Activated CD4-positive, alpha-beta T cell treated with anti-CD3 and anti-CD28 coated beads, Interleukin-2, amount 50 U/mL, for 16 hours (primary cell): Measurements from ENCODE around the gene XPC.

Experiments used
- DNase-seq: peaks from one replicate; pipeline ENCODE4 v3.0.0-alpha.2; 2020

The XPC gene

DNA sequence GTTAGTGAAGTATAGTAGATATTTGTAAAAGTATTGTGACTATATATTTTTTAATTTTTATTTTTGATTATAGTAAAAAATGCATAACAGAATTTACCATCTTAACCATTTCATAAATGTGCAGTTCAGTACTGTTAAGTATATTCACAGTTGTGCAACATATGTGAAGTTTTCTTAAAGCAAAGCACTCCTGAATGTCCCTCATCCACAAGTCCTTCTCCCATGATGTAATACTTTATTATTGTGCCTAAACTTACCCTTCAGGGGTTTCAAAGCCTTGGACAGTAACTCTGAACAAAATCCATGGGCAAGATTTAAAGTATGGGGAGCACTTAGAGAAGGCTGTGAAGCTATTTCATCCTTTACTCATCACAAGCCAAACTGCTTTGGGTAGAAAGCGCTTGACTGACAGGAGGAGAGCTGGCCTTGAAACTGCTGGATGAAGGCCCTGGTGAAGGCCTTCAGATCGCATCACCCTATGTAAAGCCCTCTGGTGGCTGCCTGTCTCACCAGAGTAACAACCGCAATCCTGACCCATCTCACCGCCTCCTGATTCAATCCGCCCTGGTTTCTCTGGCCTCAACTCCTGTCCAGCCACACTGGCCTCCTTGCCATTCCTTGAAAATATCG, 28.3 kb upstream of the XPC start:
- DNase-seq: no peak

DNA sequence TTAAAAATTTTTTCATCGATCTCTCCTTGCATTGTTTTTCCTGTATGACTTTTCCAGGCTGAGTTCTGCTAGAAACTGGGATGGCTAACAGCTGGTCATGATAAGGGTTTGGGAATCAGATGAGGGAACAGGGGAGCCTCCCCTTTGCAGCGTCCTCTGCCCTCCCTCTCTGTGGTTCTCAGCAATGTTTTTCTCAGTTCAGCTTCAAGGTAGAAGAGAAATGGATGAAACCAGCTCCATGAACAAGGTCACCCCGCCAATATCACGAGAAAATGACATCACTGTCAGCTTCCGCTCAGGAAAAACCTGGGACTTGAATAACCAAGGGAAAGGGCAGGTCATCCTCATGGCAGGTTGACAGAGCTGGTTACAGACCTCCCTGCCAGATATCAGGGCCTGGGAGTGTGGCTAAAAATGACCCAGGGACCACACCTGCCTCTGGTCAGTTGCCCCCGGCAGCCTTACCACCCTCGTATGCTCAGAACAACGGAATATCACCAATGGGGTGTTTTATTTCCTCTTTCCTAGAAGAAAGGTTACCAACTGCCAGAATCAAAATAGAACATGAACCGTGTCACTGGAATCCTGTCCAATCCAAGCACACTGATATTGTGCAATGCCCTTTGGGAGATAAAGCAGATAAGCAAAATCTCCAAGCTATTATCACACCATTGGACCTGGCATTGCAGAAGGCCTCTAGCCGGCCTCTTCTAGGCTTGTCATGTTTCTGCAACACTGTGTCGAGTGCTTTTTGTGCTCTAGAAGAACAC, 26.3 kb upstream of the XPC start:
- no peak for DNase-seq

DNA sequence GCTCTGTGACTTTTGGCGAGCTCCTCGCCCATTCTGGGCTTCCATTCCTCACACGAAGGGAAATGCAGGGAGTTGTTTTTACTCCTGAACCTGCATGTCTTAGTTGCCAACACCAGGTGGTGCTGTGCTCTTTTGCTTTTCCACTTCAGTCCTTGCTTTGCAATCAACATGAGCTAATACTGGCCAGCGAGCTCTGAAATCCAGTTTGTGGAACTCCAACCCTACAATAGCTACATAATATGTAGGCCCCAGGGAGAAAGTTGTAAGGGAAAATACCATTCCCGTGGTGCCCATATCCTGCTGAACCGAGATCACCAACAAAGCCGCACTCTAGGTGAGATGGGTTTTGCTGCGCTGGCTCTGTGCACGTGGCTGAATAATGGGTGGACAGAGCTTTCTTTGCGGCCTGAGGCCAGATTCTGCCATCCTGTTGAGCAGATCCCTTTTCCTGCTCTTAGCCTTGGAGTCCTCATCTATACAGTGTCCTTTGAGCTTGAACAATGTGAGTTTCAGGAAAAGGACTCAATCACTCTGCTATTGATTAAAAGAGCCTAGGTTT, 25.2 kb upstream of the XPC start:
- peak; percentile 46 for DNase-seq

DNA sequence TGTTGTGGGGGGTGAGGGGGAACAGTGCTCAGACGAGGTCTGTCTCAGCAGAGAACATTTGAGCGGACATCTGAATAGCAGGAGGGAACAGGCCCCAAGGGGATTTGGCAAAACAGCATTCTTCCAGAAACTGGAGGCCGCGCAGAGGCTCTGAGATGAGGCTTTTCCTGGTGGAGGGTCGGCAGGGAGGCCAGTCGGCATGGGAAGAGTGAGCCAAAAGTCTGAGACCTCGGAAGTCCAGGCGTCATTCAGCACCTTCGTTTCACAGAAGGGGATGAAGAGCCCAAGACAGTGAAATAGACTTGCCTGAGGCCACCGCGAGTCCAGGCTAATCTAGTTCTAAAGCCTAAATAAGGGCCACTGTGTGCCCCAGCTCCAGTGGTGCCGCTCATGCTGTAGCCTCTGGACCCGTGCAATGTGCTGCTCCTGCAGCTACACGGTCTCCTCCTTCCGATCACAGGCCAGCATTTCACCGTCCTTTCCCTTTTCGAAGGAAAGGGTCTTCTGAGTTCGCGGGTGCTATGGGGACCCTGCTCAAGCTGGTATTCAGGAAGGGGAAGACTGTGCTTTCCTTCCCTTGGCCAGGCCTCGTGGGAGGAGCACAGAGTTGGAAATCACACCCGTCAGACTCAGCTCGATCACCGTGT, 24.6 kb upstream of the XPC start:
- DNase-seq: no peak

DNA sequence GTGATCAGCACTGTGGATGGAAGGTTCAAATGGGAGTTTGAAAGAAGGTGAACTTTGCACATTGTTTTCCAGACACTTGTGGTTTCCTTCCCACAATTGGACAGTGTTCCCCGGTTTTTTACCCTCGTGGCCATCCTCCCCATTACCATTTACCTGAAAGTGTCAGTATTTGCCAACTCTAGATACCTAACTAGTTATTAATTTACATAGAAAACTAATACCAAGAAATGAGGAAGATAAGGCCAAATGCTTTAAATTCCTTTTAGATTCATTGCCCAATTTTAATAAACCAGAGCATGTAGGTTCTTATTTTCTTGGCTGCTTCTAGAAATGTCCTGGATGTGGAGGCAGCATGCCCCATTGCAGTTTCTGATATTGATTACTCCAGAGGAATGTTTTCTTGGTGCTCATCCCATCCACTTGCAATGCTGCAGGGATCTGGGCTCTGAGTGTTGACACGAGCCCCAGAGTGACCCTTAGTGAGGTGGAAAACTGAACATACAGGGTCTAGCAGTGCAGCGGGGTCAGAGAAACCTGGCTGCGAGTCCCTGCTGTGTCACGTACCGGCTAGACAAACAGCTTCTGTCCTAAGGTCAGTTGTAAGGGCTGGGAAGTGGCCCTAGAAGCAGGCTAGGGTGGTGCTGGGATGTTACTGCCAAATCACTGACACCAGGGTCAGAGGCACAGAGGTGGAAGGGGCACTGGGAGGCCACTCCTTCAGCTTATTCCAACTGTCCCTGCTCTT, 23.7 kb upstream of the XPC start:
- no peak for DNase-seq

DNA sequence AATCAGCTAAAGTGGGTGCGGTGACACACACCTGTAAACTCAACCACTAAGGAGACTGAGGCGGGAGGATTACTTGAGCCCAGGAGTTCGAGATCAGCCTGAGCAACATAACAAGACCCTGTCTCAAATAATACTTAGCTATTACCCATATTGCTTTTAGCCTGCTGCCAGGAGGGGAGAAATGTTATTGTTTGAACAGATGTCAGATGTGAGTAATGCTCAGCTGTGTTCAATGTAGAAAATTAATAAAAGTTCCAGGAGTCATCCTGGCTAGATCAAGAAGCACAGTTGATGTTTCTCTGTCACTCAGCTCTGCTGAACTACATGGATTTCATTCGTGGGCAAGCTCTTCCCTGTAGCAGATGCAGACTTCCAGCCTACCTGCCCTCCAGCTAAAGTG, 22.4 kb upstream of the XPC start:
- no peak for DNase-seq

DNA sequence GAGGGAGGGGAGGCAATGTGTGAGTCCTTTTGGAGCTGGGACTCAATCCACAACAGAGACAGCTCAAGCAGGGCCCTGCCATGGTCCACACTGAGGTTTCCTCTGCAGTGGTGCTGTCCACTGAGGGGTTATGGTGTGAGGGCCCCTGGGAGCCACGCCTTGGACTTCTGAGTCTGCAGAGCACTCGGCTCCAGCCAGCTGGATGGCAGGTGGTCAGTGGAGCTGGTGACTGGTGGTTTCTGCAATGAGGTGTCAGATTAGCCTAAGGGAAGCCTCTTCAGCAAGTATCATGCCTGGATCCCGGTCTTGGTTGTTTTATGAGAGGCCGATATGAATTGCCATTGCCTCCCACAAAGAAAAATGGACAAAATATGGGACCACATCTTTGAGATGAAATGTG, 21.9 kb upstream of the XPC start:
- no peak for DNase-seq

DNA sequence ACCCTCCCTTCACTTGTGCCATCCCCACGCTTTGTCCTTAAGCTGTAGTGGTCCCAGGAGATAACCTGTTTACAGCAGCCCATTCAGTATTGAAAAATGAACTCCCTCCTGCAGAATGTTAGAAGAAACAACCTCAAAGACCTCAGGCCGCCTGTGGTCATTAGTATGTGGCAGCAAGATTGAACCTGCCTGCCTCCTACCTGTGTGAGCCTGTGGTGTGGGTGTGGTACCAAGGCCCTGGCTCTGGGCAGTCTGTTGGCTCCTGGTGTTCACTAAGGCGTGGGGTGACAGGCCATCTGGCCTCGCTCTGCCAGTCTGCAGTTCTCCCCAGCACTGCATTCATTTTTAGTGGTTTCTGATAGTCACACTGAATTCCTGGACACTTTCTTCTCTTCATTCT, 21.2 kb upstream of the XPC start:
- DNase-seq: no peak

DNA sequence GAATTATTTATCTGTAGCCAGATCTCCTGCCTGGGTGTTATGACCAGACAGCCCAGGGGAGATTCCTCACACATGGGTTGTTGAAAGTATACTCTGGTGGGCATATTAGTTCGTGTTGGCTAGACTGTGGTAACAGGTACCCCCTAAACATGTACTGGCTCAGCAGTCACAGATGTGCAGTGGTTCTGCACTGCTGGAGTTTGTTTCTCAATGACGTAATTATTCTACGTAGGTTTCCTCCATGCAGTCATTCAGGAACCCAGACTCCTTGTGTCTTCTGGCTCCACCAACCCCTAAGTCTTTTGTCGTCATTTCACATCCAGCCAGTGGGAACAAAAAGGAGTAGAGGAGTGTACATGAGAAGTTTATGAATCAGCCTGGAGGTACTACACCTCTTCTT, 16.5 kb upstream of the XPC start:
- DNase-seq: no peak

DNA sequence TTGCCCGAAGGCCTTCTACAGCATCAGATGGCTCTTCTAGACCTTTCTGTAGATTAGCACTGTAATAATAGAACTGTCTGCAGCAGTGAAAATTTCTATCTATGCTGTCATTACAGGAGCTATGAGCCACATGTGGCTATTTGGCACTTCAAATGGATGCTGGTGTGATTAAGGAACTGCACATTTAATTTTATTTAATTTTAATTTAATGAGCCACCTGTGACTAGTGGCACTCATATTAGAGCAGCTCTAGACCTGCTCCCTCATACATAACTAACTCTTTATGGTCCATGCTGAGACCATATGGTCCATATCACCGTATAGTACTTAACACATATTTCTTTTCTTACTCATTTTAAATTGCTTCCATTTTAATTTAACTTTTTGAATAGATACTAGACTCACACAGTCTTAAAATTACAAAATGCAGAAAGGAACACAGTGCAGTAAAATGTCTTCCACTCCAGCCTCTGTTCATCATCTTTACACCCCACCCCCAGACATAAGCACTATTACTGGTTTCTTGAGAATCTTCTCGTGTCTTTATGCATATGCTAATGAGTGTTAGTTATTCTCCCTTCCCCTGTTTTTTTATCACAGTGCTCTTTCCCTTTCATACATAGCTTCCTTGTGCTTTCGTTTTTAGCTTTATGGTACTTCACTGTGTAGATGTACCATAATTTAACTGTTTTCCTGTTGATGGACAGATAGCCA, 9.8 kb upstream of the XPC start:
- no peak for DNase-seq

DNA sequence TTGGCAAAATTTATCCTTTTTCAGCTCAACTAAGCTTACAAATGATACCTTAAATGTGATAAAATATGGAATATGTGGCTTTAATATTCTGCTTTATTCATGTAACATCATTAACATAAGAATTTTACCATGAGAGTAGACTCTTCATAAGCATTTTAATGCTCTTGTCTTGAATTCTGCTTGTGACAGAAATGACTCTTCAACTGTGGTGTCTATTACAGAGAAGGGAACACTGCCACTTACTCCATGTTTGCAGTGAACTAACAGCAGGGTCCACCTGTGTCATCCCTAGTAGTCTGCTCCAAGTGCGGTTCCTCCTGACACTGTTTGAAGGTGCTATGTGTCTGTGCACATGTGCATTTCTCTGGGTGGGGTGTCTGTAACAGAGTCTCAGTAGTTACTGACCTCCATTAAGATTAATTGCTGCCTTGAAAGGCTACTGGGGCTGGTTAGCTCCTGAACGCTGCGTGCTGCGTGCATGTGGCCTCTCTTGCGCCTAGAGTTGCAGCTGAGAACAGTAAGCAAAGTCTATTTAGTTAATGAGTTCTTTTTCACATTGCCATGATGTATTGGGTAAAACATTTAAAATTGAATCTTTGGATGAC, 8.6 kb upstream of the XPC start:
- no peak for DNase-seq

DNA sequence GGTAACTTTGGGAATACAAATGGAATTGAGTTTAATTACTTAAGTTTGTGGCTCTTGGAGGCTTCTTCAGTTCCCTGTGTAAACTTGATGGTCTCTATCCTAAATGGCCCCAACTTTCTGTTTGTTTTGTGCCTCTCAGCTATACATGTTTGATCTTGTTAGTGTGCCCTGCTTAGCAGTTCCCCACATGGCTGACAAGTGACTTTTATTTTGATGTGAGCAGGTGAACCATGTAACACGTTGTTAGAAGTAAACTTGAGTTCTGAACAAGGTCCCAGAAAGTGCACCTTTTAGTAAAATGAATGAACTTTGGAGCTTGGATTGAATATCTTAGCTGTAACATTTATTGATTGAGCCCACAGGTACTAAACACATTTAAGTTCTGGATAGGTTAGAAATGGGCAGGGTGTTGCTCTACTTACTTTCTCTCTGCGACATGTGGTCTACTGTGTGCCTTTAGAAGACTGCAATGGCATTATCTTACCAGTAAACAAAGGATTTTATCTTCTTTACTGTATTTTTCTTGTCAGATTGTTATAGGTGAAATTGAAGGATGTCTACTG, 4.7 kb upstream of the XPC start:
- no peak for DNase-seq

DNA sequence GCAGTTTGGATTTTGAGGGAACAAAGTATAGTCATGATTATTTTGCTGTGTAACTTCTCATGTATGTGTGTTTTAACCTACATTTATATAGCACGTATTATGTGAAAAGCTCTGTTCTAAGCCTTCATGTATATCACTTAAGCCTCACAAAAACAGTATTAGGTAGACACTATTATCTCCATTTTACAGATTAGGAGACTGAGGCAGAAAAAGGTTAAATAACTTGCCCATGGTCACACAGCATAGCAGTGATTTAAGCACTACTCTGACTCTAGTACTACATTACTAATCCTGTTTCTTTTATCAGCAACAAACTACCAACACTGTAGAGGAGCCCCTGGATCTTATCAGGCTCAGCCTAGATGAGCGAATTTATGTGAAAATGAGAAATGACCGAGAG, 2.9 kb upstream of the XPC start:
- DNase-seq: no peak

DNA sequence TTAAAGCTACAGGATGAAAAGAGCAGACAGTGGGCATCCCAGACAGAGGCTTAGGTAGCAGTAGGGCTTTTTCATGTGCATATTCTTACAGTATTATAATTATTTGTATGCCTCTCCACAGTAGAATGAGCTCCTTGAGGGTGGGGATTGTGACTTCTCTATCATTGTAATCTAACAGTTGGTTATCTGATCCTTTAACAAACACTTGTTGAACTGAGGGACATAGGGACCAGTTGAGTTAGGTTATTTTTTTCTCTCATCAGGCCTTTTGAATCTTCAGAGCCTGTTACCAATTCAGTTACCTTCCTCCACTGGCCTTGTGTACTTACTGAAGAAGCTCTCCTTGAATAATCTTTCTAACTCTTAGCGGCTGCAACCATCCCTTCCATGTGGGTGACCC, 1.4 kb upstream of the XPC start:
- no peak for DNase-seq

DNA sequence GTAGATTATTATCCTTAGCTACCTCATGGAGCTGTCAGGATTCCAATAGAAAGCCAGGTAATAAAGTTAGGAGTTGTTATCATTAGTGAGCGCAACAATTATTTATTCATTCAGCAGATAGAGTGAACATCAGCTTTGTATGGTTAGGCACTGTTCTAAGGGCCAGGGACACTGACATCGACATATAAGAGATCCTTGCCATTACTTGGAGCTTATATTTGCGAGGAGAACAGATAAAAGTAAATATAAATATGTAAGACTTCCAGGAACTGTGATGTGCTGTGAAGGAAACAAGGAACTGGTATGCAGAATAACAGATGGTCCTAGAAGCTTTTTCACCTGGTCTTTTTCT, 689 bp upstream of the XPC start:
- DNase-seq: no peak

DNA sequence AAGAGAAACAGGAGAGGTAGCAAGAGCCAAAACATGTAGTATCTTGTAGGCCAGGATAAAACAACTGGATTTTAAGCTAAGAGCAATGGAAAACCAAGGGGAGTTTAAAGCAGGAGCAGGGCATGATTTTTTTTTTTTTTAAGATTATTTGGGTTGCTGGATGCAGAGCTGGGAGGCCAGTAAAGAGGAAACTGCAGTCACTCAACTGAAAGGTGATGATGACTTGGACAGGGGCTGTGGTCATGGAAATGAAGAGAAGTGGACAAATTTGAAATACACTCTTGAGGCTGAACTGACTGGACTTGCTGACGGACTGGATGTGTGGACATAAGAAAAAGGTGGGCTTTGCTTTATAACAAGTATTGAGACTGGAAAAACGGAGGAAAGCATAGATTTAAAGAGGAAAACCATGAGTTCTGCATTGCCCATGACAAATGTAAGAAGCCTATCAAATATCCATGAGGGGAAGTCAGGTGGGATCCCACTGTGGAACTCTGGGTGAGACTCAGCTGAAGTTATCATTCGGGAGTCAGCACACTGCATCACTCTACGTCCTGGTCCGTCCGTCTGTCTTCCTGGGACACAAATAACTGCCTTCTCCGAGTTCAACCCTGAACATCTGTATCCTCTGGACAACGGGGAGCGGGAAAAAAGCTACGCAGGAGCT, 688 bp downstream of the XPC start:
- no peak for DNase-seq

DNA sequence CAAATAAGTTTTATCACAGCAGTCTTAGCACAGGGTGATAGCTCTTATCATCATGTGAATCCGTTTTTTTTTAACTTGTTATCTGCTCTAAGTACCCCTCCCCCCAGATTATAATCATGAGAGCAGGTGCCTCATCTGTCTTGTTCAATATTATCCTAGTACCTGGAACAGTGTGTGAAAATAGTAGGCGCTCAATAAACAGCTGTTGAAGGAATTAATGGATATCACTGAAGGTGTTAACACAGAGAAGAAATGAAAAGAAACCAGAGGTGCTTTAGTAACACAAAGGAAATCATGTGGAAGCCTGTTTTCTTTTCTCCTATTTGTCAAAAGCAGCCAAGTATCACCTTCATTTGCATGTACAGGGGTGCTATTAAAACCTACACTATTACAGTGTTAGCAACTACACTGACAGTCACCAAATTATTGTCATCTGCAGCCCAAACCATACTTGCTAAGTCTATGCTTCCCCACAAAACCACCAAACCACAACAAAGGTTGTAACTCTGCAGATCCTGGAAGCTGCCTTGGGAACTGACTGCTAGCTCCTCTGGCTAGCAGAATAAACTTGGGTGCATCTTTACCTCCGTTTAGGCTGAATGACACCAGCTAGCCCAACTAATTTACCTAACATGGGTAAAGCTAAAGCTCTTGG, 2.9 kb downstream of the XPC start:
- peak; percentile 83 for DNase-seq

DNA sequence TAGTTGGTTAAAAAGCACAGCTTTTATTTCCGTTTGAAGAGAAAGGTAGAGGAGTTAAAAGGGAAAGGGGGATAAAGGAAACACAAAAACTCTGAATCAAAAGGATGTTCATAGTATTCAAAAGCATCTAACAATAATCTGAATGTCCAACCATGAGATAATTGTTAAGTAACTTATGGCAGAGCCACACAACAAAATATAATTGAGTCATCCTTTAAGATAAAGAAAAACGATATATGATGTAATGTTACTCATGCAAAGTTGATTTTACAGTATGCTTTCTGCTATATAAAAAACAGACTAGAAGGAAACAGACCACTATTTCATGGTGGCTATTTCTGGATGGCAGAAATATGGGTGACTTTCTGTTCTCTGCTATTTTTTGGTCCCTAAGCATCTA, 3.9 kb downstream of the XPC start:
- DNase-seq: no peak

DNA sequence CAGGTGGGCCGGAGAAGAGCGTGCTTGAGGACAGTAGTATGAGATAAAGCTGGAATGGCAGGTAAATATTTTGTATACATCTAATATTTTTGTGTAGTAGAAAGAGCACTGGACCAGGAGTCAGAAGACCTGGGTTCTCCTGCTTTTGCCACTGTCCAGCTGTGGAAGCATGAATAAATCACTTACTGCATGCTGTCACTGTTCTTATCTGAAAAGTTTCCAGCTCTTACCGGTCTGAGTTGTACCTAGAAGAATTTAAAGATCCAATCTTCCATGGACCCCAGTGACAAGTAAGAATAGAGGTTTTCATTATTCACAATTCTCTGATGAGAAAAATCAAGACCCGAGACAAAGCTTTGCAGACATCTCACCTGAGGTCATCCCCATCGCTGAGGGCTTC, 5.9 kb downstream of the XPC start:
- DNase-seq: no peak

DNA sequence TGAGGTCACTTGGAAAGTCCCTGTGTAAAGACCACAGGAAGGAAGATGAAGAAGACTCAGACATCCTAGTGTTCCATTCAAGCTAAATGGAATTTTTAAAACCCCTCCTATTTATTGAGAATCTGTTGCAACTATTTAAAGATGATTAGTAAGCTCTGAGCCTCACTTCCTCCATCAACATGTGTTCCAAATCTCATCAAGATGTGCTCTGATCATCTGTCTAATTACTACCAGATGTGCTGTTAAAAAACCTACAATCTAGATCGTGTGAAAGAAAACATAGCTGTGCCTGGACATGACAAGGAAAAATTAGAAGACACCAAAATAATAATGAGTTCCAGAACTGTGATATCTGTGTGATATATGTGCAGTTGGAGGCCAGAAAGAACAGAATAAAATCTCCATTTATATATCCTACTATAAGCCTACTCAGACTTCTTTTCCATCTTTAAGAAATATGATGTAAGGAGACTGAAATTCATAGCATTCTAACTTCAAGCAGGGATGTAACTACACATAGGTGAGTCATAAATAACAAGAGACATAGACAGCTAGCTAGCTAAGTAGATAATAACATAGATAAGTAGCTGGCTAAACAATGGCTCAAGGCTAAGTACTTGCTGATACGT, 7.8 kb downstream of the XPC start:
- DNase-seq: no peak
